ENCODE measurements around the gene OSBPL1A.
A peak's percentile ranks its signal among the peaks of the same experiment; 100 is the strongest.

OSBPL1A gene

DNA sequence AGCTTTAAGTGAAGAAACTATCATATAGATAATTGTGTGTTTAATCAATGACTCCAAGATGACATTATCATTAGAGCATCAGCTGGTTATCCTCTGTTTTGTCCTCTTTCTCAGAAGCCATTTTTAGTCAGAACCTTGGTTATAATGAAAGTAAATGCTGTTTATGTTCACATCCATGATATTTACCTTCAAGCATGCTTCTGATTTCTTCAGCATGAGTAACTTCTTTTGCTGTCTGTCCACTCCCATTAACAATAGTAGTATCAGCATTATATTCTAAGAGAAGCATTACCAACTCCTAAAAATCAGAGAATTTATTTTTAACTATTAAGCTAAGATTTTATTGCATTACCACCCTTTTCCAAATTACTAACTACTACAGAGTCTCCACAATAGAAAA lies 56.3 kb downstream of the OSBPL1A start:
- no peak for DNase-seq (ENCODE audit: low spot score)

DNA sequence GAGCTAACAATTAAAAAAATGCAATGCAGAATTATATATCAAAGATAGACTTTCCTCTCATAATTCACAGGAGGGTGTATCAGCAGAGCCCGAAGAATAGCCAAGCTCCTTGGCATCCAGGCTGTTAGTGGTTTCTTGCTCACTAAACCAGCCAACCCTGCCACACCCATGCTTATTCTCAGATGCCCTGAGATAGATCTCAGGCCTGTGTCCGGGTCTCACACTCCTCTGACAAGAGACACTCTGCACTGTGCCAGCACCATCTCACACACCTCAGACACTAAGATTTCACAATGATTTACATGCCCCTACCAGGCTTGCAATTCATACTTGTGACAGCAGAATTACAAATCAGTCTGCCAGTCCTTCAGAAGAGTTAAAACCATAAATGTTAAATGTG lies 64.5 kb downstream of the OSBPL1A start:
- no peak for DNase-seq (ENCODE audit: low spot score)

DNA sequence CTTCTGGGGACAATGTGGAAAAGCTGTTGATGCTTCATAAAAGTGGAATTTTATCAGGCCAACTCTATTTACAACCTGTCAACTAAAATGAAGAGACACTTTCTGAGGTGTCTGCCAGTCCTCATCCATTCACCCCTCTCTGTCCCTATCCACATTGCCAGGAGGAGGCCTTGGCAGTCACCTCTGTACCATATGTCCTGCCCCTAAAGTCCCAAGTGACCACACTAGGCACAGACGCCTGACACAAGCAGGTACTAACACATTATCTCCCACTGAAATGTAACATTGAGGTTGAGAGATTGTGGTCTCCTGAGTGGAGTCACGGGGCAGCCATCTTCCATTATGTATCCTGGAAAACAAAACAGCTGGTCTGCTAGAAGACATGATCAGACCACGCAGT lies 71.4 kb downstream of the OSBPL1A start:
- no peak for DNase-seq (ENCODE audit: low spot score)

DNA sequence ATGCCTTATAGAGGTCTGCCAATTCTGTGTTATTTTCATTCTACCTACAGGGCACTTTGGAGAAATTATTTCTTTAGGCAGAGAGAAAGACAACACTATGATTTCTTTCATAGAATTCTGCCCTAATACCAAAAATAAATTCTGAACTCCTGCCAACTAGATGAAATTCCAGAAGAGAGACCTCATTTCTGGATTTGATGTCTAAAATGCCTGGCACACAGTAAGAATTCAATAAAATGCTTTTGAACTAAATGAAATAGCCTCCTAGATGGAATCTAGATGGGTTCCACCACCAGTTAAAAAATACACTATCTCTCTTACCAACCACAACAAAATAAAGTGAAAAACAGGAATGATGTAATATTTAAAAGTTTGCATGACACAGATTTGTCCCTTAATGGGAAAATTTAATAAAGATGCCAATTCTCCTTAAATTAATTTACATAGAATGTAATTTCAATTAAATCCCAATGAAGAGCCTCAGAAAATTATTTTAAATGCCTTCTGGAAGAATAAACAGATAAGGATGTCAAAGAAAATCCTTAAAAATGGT lies 75.0 kb downstream of the OSBPL1A start:
- DNase-seq (ENCODE audit: low spot score), result no peak

DNA sequence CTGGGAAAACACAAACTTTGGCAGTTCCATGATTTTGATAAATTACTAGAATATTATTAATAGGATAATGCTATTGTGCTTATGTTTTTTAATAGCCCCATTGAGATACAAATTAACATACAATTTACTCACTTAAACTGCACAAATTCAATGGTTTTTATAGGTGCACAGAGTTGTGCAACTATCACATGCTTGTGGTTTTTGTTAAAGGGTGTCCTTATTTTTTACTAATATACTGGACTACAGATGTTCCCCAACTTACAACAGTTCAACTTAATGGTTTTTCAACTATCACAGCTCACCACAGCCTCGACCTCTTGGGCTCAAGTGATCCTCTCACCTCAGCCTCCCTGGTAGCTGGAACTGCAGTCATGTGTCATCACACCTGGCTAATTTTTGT lies 76.6 kb downstream of the OSBPL1A start:
- DNase-seq (ENCODE audit: low spot score), result no peak

DNA sequence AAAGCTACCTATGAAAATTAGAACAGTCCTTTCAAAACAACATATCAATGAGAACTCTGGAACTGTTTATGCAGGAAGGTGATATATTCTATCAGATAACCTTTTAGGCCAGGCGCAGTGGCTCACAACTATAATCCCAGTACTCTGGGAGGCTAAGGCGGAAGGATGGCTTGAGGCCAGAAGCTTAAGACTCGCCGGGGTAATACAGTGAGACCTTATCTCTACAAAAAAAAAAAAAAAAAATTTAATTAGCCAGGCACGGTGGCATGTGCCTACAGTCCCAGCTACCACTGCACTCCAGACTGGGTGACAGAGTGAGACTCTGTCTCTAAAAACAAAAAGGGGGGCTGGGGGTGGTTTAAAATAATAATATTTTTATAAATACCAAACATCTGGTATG lies 77.9 kb downstream of the OSBPL1A start:
- DNase-seq (ENCODE audit: low spot score), result no peak

DNA sequence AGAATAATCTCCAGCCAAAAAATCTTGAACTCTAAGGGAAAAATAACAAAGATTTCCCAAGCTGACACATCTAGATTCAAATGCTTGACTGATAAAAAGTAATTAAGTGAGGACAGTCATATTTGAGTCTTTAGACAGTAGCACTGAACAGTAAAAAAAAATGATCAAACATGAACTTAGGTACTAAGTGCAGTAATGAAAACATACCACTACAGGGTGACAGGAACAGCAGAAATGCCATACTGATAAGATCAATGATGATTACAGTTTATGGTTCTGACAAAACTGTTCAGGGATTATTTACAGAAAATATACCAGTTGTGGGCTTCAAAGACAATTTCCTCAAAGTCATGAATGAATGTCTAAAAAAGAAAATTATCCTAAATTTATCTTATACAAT lies 80.3 kb downstream of the OSBPL1A start:
- no peak for DNase-seq (ENCODE audit: low spot score)

DNA sequence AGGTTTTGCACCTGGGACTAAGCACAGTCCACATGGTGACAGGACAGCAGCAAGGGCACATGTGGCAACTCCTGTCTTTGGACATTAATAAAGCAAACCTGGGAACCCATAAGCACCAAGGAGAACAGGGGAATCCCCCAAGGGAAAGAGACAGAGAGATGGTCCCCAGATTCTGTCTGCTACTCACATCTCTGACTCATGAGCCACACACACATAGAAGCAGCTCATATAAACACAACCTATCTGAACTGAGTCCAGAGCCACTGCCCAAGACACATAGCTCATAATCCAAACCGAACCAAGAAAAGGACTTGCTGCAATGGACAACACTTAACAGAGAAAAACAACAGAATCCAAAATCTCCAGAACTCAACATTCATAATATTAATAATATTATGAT lies 82.5 kb downstream of the OSBPL1A start:
- no peak for DNase-seq (ENCODE audit: low spot score)

DNA sequence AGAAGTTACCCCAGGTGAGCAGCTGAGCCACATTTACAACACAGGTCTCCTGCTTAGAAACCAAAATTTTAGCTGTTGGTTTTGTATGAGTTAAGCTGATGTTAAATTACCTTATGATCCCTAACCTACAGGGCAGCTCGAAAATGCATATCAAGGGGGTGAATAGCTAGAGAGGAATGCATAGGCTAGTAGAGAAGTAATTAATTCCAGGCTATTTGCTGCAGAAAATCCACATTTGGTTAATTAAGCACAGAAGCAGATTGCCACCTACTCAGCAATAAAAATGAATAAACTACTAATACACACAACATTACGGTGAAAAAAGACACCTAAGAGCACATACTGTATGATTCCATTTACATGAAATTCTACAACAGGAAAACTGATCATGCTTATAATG lies 91.4 kb downstream of the OSBPL1A start:
- DNase-seq (ENCODE audit: low spot score), result no peak

DNA sequence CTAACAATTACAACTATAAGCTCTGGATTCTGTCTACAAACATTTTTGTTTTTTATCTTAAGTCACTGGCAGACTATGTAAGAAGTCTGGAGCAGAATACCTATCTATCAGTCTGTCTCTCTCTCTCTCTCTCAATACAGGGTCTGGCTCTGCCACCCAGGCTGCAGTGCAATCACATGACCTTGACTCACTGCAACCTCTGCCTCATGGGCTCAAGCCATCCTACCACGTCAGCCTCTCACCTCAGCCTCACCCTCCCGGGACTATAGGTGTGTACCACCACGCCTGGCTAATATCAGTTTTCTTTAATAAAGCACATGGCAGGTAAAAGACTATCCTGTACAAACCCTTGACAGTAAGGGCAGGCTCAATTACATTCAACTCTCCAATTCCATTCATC lies 96.9 kb downstream of the OSBPL1A start:
- DNase-seq (ENCODE audit: low spot score), result no peak

DNA sequence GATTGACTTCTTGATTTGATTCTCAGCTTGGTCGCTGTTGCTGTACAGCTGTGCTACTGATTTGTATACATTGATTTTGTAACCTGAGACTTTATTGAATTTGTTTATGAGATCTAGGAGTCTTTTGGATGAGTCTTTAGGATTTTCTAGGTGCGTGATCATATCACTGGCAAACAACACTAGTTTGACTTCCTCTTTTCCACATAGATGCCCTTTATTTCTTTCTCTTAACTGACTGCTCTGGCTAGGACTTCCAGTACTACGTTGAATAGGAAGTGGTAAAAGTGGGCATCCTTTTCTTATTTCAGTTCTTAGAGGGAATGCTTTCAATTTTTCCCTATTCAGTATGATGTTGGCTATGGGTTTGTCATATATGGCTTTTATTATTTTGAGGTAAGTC lies 101.3 kb downstream of the OSBPL1A start:
- no peak for DNase-seq (ENCODE audit: low spot score)

DNA sequence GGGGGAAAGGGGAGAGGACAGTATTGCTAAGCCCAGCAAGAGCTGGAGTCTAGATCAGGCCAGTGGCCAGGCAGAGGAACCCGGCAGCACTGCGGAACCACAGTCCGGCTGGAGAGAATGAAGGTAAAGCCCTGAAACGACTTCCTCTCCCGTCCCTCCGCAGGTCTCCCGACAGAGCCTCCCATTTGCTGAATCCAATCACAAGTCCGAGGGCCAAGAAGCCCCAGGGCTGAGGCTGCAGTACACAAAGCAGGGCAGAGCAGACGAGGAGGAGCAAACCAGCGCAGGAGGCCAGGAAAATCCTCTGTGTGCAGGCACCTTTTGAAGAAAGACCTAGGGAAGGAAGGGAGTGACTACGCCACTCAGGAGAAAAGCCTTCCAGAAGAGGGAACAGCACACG lies 104.4 kb downstream of the OSBPL1A start:
- no peak for DNase-seq (ENCODE audit: low spot score)

DNA sequence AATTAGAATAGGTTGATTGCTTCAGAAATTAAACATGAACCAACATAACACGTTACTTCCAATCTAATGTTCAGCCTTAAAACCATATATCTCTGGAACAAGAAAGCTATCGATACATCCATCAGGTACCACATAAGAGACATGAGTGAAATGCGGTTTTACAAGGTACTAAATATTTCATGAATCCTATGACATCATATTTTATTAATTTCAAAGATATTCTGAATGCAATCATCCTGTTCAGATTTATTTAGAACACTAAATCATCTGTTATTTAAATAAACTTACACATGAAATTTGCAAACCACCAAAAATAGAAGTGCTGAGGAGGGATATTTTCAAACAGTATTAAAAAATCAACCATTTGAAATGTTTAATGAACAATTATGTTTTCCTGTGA lies 119.0 kb downstream of the OSBPL1A start:
- no peak for DNase-seq (ENCODE audit: low spot score)

DNA sequence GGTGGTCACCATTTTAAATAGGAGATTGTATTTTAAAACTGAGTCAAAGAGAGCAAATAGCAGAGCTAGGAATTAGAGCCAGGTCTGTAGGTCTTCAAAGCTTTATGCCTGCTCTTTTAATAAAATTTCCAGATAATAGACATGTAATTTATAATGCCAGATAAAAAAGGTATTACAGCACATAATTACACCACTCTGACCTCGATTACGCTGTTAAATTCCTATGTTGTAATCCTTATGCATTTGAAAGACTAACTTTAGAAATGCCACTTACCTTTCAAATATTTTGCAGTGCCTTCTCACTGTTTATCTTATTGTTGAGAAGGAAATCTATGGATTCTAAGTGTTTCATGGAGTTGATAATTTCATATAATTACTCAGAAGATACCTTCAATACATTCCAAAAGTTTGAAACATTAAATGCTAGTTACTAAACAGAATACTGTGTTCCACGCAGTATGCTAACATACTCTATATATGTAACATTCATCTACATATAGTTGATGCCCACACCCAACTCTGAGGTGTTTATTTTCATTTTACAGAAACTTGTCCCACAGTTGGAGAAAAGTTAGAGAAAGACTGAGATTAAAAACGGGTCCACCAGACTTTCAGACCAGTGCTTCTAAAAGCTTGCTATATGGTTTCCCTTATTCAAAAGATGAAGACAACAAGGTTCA lies 120.0 kb downstream of the OSBPL1A start:
- no peak for DNase-seq (ENCODE audit: low spot score)

DNA sequence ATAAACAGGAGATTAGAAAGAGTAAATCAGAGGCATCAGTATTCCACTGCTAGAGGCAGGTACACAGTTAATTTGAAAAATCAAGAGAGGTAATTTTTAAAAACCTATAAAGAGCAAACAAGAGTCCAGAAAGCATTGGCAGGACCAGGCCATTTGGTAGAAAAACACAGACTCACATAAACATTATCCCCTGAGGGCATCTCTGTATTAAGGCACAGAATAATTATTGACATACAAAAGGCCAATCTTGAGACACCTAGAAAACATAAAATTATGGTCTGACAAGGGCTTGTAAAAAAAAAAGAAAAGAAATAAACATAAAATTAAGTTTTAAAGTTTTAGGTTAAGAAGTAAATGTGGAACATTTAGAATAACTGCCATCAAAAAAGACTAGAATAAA lies 120.6 kb downstream of the OSBPL1A start:
- DNase-seq (ENCODE audit: low spot score), result no peak

DNA sequence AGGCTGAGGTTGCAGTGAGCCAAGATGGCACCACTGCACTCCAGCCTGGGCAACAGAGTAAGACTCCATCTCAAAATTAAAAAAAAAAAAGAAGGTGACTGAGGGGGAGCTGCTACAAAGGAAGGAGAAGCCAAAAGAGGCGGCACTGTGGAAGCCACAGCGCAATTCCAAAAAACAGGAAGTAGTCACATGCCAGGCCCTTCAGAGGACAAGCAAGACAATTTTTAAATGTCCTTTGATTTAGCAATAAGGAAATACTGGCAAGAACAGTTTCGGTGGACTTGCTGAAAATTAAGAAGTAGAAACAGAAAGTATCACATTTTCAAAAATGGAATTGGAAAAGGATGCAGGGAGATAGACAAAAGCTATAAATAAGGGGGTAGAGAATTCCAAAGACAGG lies 122.8 kb downstream of the OSBPL1A start:
- no peak for DNase-seq (ENCODE audit: low spot score)

DNA sequence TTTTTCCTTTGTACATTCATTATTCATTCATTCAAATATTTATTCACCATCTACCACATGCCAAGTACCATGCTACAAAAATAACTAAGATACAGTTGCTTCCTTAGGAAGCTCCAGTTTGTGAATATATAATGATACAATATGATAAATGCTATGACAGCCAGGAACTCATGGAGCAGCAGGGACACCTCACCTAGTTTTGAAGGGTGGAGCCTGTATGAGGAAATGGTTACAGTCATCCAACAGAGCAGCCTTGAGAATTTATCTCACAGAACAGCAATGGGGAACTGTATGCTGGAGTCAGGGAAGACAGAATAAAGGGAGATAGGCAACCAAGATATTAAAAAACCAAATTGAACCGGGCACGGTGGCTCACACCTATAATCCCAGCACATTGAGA lies 124.0 kb downstream of the OSBPL1A start:
- no peak for DNase-seq (ENCODE audit: low spot score)

DNA sequence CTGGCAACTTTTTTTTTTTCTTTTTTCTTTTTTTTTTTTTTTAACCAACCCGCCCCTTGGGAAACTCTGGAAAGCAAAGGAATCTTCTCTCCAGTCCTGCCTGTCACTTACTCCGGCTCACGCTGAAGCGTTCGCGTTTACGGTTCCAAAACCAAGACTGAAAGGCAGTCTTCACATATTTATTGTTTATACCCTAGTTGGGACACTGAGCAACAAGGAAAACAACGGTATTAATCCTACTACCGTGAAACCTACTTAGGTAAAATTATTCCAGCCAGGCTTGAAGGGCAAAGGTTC lies 125.4 kb downstream of the OSBPL1A start:
- no peak for DNase-seq (ENCODE audit: low spot score)

DNA sequence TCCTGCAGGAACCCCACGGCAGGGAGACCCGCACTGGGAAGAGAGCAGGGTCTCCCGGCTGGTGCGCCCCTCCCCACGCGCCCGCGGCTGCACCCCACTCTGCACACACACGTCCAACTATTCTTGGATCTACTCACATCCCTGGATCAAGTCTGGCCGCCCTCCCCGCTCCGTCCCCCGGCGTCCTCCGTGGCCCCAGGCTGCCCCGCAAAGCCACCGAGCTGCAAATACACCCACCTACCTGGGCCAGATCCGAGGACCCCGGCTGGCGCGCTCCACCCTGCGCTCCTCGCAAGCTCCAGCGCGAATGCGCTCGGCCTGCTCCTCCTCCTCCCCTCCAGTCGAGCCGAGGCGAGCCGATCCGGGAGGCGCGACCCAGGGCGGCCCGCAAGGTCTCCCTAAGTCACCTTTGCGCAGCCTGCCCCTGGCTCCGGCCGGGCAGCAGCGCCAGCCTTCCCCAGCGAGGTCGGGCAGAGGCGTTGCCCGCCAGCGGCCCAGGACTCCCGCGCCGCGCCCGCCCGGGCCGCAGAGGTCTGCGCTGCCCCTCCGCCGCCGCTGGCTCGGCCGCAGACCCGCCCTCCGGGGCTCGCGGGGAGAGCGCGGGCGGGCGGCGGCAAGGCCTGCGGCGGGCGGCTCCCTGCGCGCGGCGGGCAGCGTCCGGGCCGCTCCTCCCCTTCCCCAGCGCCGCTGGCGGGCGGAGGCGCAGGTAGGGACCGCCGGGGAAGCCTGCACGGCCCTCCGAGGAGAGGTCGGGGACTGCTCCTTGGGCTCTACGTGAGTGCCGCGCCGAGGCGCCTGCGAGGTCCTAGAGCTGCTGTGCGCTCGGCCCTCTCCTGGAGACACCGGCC lies 126.0 kb downstream of the OSBPL1A start:
- peak; percentile 30 for DNase-seq (ENCODE audit: low spot score)

DNA sequence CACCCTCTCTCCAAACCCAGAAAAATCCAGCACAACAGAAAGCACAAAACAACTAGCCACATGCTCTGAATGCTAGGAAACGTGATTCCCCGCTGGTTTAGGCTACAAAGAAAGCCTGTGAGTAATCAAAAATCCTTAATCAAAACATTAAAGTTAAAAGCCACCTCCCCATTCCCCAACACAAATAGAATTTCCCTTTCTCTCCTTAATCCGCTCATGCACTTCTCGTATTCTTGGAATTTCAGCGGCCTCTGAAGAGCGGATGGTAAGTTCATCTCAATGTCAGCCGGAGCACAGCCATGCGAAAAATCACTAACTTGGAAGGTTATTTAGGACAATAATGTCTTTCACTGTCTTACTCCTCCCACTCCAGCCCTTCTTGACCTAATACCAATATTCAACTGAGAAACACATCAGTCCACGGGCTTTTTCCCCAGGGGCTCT lies 126.7 kb downstream of the OSBPL1A start:
- DNase-seq (ENCODE audit: low spot score), result no peak

DNA sequence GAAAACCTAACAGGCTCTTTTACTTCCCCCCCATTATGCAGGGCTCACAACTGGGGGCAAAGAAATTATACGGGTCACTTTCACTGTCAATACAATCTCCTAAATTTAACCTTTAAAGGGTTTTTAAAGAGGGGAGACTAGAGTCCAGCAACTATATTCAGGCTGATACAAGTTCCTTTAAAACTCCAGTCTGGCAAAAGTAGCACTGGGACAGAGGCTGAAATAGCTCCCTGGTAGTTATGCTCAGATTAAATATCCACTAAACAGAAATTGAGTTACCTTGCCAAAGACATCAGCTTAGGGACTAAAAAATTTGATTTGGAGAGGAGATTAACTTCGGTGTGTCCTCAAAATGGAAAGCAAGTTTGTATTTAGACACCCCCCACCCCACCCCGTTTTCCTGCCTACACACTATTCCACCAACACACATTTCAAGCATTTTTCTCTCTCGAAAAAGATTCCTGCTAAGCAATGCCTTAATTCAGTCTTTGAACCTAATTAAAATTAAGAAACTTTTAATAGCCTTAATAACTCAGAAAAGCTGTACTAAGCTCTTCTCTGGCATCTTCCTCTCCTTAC lies 127.2 kb downstream of the OSBPL1A start:
- no peak for DNase-seq (ENCODE audit: low spot score)

DNA sequence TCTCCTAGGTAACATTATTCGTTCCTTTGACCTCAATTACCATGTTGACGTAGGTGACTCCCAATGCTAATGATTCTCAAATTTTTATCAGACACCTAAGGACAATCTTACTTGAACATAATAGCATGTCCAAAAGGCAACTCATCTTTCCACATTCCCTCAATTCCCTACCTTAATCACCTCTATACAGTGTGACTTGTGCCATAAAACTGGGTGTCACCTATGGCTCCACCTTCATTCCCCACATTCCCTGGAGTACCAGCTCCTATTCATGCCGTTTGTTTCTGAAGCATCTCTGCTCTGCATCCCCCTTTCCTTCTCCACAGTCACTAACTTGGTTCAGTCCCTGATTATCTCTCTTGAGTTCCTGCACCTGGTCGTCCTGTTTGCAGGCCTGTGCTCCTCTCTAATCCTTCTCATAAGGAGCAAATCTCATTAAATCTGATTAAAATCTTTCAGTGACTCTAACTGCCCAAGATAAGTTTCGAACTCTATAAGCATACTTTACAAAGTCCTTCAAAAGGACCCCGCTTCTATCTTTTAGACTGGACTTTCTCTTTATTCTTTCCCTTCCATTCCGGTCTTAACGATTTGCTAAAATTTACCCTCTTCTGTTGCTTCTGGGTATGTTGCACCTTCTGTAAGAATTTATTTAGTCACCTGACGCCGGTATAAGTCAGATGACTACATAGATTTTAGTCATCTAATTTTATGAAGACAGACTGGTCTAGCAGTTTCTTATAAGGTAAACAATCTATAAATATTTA lies 128.7 kb downstream of the OSBPL1A start:
- DNase-seq (ENCODE audit: low spot score), result no peak

DNA sequence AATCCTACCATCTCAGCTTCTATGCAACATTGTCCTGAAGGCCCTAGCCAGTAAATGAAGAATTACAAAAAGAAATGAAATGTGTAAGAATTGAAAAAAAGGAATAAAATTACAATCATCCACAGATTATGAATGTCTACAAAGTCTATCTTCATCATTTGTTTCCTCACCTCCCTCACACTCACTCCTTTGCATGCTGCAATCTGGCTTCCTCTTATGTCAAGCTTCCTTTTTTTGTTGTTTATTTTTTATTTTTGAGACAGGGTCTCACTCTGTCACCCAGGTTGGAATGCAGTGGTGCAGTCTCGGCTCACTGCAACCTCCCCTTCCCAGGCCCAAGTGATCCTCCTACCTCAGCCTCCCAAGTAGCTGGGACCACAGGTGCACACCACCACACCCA lies 129.7 kb downstream of the OSBPL1A start:
- no peak for DNase-seq (ENCODE audit: low spot score)

All from kidney capillary endothelial cell (primary cell).